ENCODE results near the gene KCNAB1.
"Not testable (repeated sequence)": the region's sequence is repeated elsewhere in the genome, so short reads cannot be mapped to it uniquely, and the experiment has no call there.

Gene KCNAB1

GRCh38 chr3:156120528-156121251 lies at the start of gene KCNAB1:
KCNAB1 (plus strand) TSS chr3:156120578.
- DNase-seq: no peak

DNA sequence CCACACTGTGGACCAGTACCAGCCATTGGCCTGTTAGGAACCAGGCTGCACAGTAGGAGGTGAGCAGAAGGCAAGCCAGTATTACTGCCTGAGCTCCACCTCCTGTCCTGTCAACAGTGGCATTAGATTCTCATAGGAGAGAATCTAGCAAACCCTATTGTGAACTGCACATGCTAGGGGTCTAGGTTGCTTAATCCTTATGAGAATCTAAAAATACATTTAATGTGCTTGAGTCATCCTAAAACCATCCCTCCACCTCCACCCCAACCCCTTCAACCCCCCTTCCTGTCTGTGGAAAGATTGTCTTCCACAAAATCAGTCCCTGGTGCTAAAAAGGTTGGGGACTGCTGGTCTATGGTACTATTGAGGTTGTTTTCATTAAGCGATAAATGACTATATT lies 49.3 kb upstream of the KCNAB1 start:
- DNase-seq: no peak

DNA sequence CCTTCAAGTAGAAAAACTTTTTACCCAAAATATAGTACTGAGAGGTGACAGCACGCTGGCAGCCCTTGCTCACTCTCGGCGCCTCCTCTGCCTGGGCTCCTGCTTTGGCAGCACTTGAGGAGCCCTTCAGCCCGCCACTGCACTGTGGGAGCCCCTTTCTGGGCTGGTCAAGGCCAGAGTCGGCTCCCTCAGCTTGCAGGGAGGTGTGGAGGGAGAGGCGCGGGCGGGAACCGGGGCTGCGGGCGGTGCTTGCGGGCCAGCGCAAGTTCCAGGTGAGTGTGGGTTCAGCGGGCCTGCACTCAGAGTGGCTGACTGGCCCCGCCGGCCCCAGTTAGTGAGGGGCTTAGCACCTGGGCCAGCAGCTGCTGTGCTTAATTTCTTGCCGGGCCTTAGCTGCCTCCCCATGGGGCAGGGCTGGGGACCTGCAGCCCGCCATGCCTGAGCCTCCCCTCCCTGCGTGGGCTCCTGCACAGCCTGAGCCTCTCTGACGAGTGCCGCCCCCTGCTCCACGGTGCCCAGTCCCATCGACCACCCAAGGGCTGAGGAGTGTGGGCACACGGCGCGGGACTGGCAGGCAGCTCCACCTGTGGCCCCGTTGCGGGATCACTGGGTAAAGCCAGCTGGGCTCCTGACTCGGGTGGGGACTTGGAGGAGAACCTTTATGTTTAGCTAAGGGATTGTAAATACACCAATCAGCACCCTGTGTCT lies 47.3 kb upstream of the KCNAB1 start:
- not testable (repeated sequence) for DNase-seq

DNA sequence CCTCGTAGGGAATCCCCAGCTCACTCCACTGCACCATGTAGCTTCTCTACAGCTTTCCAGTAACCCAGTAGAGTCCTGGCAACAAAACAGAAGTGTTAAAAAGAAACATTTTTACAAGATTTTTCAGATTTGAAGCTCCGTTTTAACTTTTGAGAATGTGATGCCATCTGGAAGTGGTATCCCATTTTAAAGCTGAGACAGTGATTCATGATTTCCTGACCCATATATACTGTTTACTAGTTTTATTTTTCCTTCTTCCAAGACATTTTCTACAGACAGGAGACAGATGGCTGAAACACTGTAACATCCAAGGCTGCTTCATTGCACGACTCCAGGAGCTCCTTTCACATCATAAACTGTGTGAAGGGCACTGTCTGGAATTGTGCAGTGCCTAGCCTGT lies 30.3 kb upstream of the KCNAB1 start:
- DNase-seq: no peak

- no peak for DNase-seq
Observed at GRCh38 chr3:156093964-156094363, 26.4 kb upstream of the KCNAB1 start.

DNA sequence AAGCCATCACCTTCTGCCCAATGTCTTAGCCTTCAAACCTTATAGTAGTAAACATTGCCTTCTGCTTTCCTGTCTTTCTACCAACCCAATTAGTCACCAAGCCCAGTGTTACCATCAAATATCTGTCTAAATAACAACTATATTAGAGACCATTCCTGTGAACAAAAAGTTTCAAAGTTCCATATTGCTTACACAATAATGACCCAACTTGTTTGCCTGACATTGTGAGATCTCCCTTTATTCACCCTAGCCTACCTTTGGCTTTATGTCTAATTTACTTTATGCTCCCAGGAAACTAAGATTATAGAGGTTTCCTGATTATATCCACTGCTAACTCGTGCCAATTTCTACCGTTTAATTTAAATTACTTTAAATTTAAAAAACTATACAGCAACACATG lies 26.0 kb upstream of the KCNAB1 start:
- DNase-seq: no peak

DNA sequence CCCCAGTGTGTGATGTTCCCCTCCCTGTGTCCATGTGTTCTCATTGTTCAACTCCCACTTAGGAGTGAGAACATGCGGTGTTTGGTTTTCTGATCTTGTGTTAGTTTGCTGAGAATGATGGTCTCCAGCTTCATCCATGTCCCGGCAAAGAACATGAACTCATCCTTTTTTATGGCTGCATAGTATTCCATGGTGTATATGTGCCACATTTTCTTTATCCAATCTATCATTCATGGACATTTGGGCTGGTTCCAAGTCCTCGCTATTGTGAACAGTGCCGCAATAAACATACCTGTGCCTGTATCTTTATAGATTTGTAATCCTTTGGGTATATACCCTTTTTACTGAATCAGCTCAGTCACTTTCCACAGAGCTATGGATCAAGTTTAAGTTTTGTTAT lies 24.7 kb upstream of the KCNAB1 start:
- not testable (repeated sequence) for DNase-seq

DNA sequence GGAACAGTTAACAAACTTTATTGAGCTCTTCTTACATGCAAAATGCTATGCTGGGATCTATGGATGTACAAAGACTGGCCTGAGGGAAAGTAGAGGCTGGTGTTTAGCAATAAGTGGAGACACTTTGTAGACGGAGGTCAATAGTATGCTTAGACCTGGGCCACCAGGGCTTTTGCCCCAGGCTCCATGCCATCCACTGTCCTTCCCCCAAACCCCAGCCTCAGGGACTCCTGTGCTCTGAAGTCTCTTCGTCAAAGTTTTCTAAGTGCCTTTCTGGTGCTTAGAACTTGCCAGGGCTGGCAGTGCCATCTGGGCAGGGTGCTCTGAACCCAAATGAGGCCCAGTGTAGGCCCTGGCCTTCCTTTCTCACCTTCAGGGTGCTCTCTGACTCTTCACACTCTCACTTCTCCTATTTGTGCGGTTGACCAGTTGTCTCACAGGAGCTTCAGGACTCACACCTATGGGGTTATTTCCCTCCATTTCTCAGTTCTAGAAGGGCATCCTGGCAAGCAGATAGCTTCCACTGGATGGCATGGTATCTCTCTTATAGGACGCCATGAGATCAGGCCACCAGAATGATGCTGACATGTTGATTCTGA lies 21.8 kb upstream of the KCNAB1 start:
- DNase-seq: no peak

DNA sequence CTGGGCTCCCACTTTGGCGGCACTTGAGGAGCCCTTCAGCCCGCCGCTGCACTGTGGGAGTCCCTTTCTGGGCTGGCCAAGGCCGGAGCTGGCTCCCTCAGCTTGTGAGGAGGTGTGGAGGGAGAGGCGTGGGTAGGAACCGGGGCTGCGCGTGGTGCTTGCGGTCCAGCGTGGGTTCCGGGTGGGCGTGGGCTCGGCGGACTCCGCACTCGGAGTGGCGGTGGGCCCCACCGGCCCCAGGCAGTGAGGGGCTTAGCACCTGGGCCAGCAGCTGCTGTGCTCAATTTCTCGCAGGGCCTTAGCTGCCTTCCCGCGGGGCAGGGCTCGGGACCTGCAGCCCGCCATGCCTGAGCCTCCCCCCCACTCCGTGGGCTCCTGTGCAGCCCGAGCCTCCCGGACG lies 21.0 kb upstream of the KCNAB1 start:
- DNase-seq: not testable (repeated sequence)

GRCh38 chr3:156099984-156100383 lies 20.4 kb upstream of the KCNAB1 start:
- DNase-seq: not testable (repeated sequence)

DNA sequence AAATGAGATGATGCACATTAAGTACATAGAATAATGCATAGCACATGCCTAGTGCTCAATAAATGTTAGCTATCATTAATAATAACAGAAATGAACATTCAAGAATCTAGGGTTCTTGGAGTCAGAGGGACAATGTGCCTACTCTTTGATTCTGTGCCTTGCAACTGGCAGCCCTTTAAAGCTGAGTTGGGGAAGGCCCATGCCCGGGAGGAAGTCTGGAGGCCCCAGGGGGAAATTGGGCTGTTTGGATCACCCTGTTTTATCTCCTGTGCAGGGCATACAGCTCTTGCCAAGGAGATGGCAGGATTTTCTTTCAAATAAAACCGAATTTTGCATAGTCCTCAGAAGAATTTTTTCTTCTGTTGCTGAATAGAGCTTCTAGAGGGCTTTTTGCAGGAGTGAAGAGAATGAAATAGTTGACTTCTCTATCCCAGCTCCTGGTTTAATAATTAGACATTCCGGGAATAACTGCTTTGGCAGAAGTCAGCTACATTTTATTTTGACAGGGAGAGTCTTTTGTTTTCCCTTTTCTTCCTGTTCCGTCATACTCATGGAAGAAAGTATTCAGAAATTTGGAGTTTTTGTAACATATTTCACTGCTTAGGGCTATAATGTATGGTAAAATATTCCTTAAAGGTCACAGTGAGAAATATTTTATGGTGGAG lies 18.0 kb upstream of the KCNAB1 start:
- no peak for DNase-seq

GRCh38 chr3:156106721-156107373 lies 13.5 kb upstream of the KCNAB1 start:
- DNase-seq: no peak

DNA sequence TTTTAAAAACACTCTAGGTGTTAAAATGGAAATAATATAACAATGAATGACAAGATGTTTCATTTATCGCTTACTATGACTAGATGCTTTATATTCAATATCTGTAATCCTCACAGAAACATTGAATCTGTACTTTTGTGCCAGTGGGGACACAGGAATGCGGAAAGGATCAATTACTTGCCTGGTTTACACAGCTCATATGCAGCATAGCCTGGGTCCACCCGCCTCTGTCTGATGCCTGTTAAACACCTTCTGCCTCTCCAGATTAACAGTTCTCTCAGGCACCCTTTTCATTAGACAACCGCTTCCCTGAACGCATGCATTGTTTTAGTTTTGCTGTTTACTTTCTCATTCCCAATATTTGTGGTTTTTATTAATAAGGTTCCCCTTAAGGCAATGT lies 12.9 kb upstream of the KCNAB1 start:
- DNase-seq: no peak

GRCh38 chr3:156108616-156109015 lies 11.8 kb upstream of the KCNAB1 start:
- DNase-seq: no peak

DNA sequence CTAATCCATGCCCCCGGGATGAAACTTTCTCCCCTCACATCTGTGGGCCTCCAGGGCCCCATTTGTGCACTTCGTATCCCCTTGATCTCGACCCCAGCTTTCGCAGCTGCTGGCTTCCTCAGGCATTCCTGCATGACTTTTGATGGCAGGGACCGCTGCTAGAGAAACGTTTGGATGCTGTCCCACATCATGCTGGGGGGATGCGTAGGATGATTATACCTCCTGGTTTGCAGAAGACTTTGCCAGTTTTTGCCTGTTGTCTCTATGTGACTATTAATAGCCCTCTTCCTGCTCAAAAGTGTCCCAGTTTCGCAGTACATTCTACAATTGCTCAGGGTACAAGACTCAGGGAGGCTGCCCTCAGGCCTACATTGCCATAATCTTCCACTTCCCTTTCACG lies 10.4 kb upstream of the KCNAB1 start:
- DNase-seq: no peak

GRCh38 chr3:156126467-156126866 lies 6.1 kb downstream of the KCNAB1 start:
- DNase-seq: no peak

- DNase-seq: no peak
Observed at GRCh38 chr3:156131241-156131640, 10.9 kb downstream of the KCNAB1 start.

GRCh38 chr3:156131799-156132198 lies 11.4 kb downstream of the KCNAB1 start:
- DNase-seq: no peak

DNA sequence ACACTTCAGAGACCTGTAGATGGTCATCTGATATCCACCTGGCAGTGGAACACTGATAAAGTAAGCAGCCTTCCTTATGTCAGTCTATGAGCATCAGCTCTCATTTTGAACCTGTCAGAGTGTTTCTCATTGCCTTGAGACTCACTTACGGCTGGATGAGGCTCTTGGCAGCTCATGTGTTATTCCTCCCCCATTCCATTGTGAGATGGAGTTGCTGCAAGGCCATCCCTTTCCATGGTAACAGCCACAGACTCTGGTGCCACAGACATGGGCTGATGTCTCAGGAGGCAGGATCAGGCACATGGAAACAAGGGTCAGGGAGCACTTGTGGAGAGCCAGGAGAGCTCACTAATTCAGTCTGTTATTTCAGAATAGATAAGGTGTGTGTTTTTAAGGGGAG lies 11.9 kb downstream of the KCNAB1 start:
- no peak for DNase-seq

- no peak for DNase-seq
Observed at GRCh38 chr3:156133076-156133475, 12.7 kb downstream of the KCNAB1 start.

- no peak for DNase-seq
Observed at GRCh38 chr3:156135921-156136638, 15.7 kb downstream of the KCNAB1 start.

DNA sequence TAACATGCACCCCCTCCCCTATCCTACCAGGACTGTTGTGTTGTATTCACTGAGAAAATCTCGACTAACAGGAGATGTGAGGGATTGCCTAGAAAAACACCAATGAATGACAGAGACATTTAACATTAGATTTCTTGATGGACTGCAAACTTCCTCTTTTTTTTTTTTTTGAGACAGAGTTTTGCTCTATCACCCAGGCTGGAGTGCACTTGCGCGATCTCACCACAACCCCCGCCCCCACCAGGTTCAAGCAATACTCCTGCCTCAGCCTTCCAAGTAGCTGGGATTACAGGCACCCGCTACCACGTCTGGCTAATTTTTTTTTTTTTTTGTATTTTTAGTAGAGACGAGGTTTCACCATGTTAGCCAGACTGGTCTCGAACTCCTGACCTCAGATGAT lies 17.0 kb downstream of the KCNAB1 start:
- not testable (repeated sequence) for DNase-seq

All from NCI-H1048 (cell line).